Activated CD4-positive, alpha-beta T cell treated with anti-CD3 and anti-CD28 coated beads, Interleukin-2, amount 50 U/mL, for 16 hours (primary cell): ENCODE results near the gene SNED1.

Source experiments
- DNase-seq: peaks from one replicate; pipeline ENCODE4 v3.0.0-alpha.2; 2020

The SNED1 gene

GRCh38 chr2:241030883-241031282, 32.5 kb downstream of the SNED1 start:
- DNase-seq, result no peak

- no peak for DNase-seq
These were observed 33.2 kb downstream of the SNED1 start for GRCh38 chr2:241031436-241032165.

- no peak for DNase-seq
These were observed 35.0 kb downstream of the SNED1 start for GRCh38 chr2:241033336-241033987.

GRCh38 chr2:241033994-241034393, 35.6 kb downstream of the SNED1 start:
- DNase-seq, result no peak

GRCh38 chr2:241034490-241035141, 36.2 kb downstream of the SNED1 start:
- DNase-seq, result no peak

GRCh38 chr2:241035142-241035817, 36.9 kb downstream of the SNED1 start:
- DNase-seq, result no peak

- DNase-seq, result no peak
These were observed 37.5 kb downstream of the SNED1 start for GRCh38 chr2:241035818-241036396.

- peak; percentile 48 for DNase-seq
These were observed 38.1 kb downstream of the SNED1 start for GRCh38 chr2:241036397-241036963.

- DNase-seq, result no peak
These were observed 38.6 kb downstream of the SNED1 start for GRCh38 chr2:241036964-241037421.

- no peak for DNase-seq
These were observed 39.1 kb downstream of the SNED1 start for GRCh38 chr2:241037498-241037897.

GRCh38 chr2:241038374-241039180, 40.2 kb downstream of the SNED1 start:
- DNase-seq, result no peak

GRCh38 chr2:241039416-241039815, 41.0 kb downstream of the SNED1 start:
- DNase-seq, result no peak

- no peak for DNase-seq
These were observed 41.8 kb downstream of the SNED1 start for GRCh38 chr2:241040081-241040803.

- peak; percentile 10 for DNase-seq
These were observed 43.3 kb downstream of the SNED1 start for GRCh38 chr2:241041589-241042158.

- no peak for DNase-seq
These were observed 45.2 kb downstream of the SNED1 start for GRCh38 chr2:241043581-241043980.

GRCh38 chr2:241047253-241048010, 49.0 kb downstream of the SNED1 start:
- DNase-seq, result no peak

- DNase-seq, result no peak
These were observed 49.9 kb downstream of the SNED1 start for GRCh38 chr2:241048149-241048948.

- DNase-seq, result no peak
These were observed 50.5 kb downstream of the SNED1 start for GRCh38 chr2:241048949-241049343.
